ENCODE measurements around the gene ACP7.

ACP7 gene

GRCh38 chr19:39054091-39054470 is 30.1 kb upstream of the ACP7 start:
- H3K27ac ChIP-seq (ENCODE audit: low read depth, low read length): no peak overlapping the region
- H3K36me3 ChIP-seq (ENCODE audit: control insufficient read depth, insufficient read depth, low read length): no peaks in the 10 kb centered on the region
- H2BK120ac ChIP-seq (ENCODE audit: low read depth, low read length): no peak overlapping the region
- H3K79me1 ChIP-seq (ENCODE audit: low read length): no peaks in the 10 kb centered on the region
- no peak overlapping the region for H3K23ac ChIP-seq (ENCODE audit: low read length)
- H4K8ac ChIP-seq (ENCODE audit: low read depth, low read length): no peak overlapping the region
- H3K56ac ChIP-seq (ENCODE audit: low read length): no peak overlapping the region
- no peak overlapping the region for H3K9ac ChIP-seq (ENCODE audit: low read length)
- no peak overlapping the region for H2BK5ac ChIP-seq (ENCODE audit: low read length)
- H2AK5ac ChIP-seq (ENCODE audit: low read length): no peak overlapping the region
- H3K4me1 ChIP-seq (ENCODE audit: control insufficient read depth, low read depth, low read length): no peaks in the 10 kb centered on the region
- DNase-seq: no peak
- no peak overlapping the region for H3K4me2 ChIP-seq (ENCODE audit: low read length)
- no peak overlapping the region for H2BK15ac ChIP-seq (replicated peaks; ENCODE audit: low read depth)
- H3K27me3 ChIP-seq (ENCODE audit: insufficient read depth, low read length, poor library complexity): no peaks in the 10 kb centered on the region
- no peak overlapping the region for H3K4ac ChIP-seq (ENCODE audit: low read depth, low read length)
- no peak overlapping the region for H3K18ac ChIP-seq (ENCODE audit: low read length)
- WGBS (ENCODE audit: extremely low coverage, insufficient coverage, low lambda C conversion rate): no CpG with 5 or more reads among the region's 2 CpGs
- H4K5ac ChIP-seq (ENCODE audit: low read length): no peak overlapping the region
- no peaks in the 10 kb centered on the region for H3K79me2 ChIP-seq (ENCODE audit: control insufficient read depth, insufficient read depth, low read length)
- H3K4me3 ChIP-seq (ENCODE audit: low read length): no peak overlapping the region

GRCh38 chr19:39057615-39058014 is 26.6 kb upstream of the ACP7 start:
- no peak overlapping the region for H3K56ac ChIP-seq (ENCODE audit: low read length)
- no CpG with 5 or more reads among the region's 3 CpGs for WGBS (ENCODE audit: extremely low coverage, insufficient coverage, low lambda C conversion rate)
- H2AK5ac ChIP-seq (ENCODE audit: low read length): no peak overlapping the region
- no peak overlapping the region for H4K8ac ChIP-seq (ENCODE audit: low read depth, low read length)
- H2BK120ac ChIP-seq (ENCODE audit: low read depth, low read length): no peak overlapping the region
- H3K27ac ChIP-seq (ENCODE audit: low read depth, low read length): no peak overlapping the region
- no peak overlapping the region for H3K9ac ChIP-seq (ENCODE audit: low read length)
- no peaks in the 10 kb centered on the region for H3K36me3 ChIP-seq (ENCODE audit: control insufficient read depth, insufficient read depth, low read length)
- no peaks in the 10 kb centered on the region for H3K79me1 ChIP-seq (ENCODE audit: low read length)
- H3K4me2 ChIP-seq (ENCODE audit: low read length): no peak overlapping the region
- no peak for DNase-seq
- no peak overlapping the region for H3K23ac ChIP-seq (ENCODE audit: low read length)
- H3K79me2 ChIP-seq (ENCODE audit: control insufficient read depth, insufficient read depth, low read length): no peaks in the 10 kb centered on the region
- H3K4me3 ChIP-seq (ENCODE audit: low read length): no peak overlapping the region
- no peaks in the 10 kb centered on the region for H3K4me1 ChIP-seq (ENCODE audit: control insufficient read depth, low read depth, low read length)
- no peak overlapping the region for H4K5ac ChIP-seq (ENCODE audit: low read length)
- H3K18ac ChIP-seq (ENCODE audit: low read length): no peak overlapping the region
- H3K4ac ChIP-seq (ENCODE audit: low read depth, low read length): no peak overlapping the region
- H3K27me3 ChIP-seq (ENCODE audit: insufficient read depth, low read length, poor library complexity): no peaks in the 10 kb centered on the region
- no peak overlapping the region for H2BK5ac ChIP-seq (ENCODE audit: low read length)
- H2BK15ac ChIP-seq (replicated peaks; ENCODE audit: low read depth): no peak overlapping the region

GRCh38 chr19:39059302-39059701 is 24.9 kb upstream of the ACP7 start:
- Histone ChIP-seq H3K79me2 (ENCODE audit: control insufficient read depth, insufficient read depth, low read length) (no peaks in the 10 kb centered on the region), H3K4ac (ENCODE audit: low read depth, low read length) (no peak overlapping the region), H3K27me3 (ENCODE audit: insufficient read depth, low read length, poor library complexity) (no peaks in the 10 kb centered on the region), H3K4me1 (ENCODE audit: control insufficient read depth, low read depth, low read length) (no peaks in the 10 kb centered on the region), H3K4me2 (ENCODE audit: low read length) (no peak overlapping the region), H2BK5ac (ENCODE audit: low read length) (no peak overlapping the region), H3K79me1 (ENCODE audit: low read length) (no peaks in the 10 kb centered on the region), H4K8ac (ENCODE audit: low read depth, low read length) (no peak overlapping the region), H3K36me3 (ENCODE audit: control insufficient read depth, insufficient read depth, low read length) (no peaks in the 10 kb centered on the region), H3K18ac (ENCODE audit: low read length) (no peak overlapping the region), H3K4me3 (ENCODE audit: low read length) (no peak overlapping the region), H3K9ac (ENCODE audit: low read length) (no peak overlapping the region), H2BK120ac (ENCODE audit: low read depth, low read length) (no peak overlapping the region), H2BK15ac (replicated peaks; ENCODE audit: low read depth) (no peak overlapping the region), H3K23ac (ENCODE audit: low read length) (no peak overlapping the region), H3K27ac (ENCODE audit: low read depth, low read length) (no peak overlapping the region), H2AK5ac (ENCODE audit: low read length) (no peak overlapping the region), H3K56ac (ENCODE audit: low read length) (no peak overlapping the region), H4K5ac (ENCODE audit: low read length) (no peak overlapping the region)
- no peak for DNase-seq

- Histone ChIP-seq H3K18ac (ENCODE audit: low read length) (no peak overlapping the region), H2BK5ac (ENCODE audit: low read length) (no peak overlapping the region), H3K36me3 (ENCODE audit: control insufficient read depth, insufficient read depth, low read length) (no peaks in the 10 kb centered on the region), H3K27me3 (ENCODE audit: insufficient read depth, low read length, poor library complexity) (no peaks in the 10 kb centered on the region), H3K9ac (ENCODE audit: low read length) (no peak overlapping the region), H3K23ac (ENCODE audit: low read length) (no peak overlapping the region), H3K79me1 (ENCODE audit: low read length) (no peaks in the 10 kb centered on the region), H4K5ac (ENCODE audit: low read length) (no peak overlapping the region), H3K4me3 (ENCODE audit: low read length) (no peak overlapping the region), H2BK120ac (ENCODE audit: low read depth, low read length) (no peak overlapping the region), H3K4me2 (ENCODE audit: low read length) (no peak overlapping the region), H3K4me1 (ENCODE audit: control insufficient read depth, low read depth, low read length) (no peaks in the 10 kb centered on the region), H2AK5ac (ENCODE audit: low read length) (no peak overlapping the region), H3K4ac (ENCODE audit: low read depth, low read length) (no peak overlapping the region), H3K27ac (ENCODE audit: low read depth, low read length) (no peak overlapping the region), H3K79me2 (ENCODE audit: control insufficient read depth, insufficient read depth, low read length) (no peaks in the 10 kb centered on the region), H3K56ac (ENCODE audit: low read length) (no peak overlapping the region), H4K8ac (ENCODE audit: low read depth, low read length) (no peak overlapping the region), H2BK15ac (replicated peaks; ENCODE audit: low read depth) (no peak overlapping the region)
- WGBS (ENCODE audit: extremely low coverage, insufficient coverage, low lambda C conversion rate): no CpG with 5 or more reads among the region's 4 CpGs
- DNase-seq: no peak
These were observed 24.0 kb upstream of the ACP7 start for GRCh38 chr19:39060171-39060570.

- WGBS (ENCODE audit: extremely low coverage, insufficient coverage, low lambda C conversion rate): no CpG with 5 or more reads among the region's 6 CpGs
- H2BK15ac ChIP-seq (replicated peaks; ENCODE audit: low read depth): no peak overlapping the region
These were observed 19.8 kb upstream of the ACP7 start for GRCh38 chr19:39064405-39064804.

GRCh38 chr19:39065928-39066327 is 18.2 kb upstream of the ACP7 start:
- Histone ChIP-seq H3K9ac (ENCODE audit: low read length) (no peak overlapping the region), H2BK120ac (ENCODE audit: low read depth, low read length) (no peak overlapping the region), H3K36me3 (ENCODE audit: control insufficient read depth, insufficient read depth, low read length) (no peaks in the 10 kb centered on the region), H3K4me3 (ENCODE audit: low read length) (no peak overlapping the region), H3K56ac (ENCODE audit: low read length) (no peak overlapping the region), H3K27me3 (ENCODE audit: insufficient read depth, low read length, poor library complexity) (no peaks in the 10 kb centered on the region), H3K27ac (ENCODE audit: low read depth, low read length) (no peak overlapping the region), H3K79me2 (ENCODE audit: control insufficient read depth, insufficient read depth, low read length) (no peaks in the 10 kb centered on the region), H2AK5ac (ENCODE audit: low read length) (no peak overlapping the region), H3K79me1 (ENCODE audit: low read length) (no peaks in the 10 kb centered on the region), H3K4me1 (ENCODE audit: control insufficient read depth, low read depth, low read length) (no peaks in the 10 kb centered on the region), H3K4ac (ENCODE audit: low read depth, low read length) (no peak overlapping the region), H4K5ac (ENCODE audit: low read length) (no peak overlapping the region), H3K23ac (ENCODE audit: low read length) (no peak overlapping the region), H4K8ac (ENCODE audit: low read depth, low read length) (no peak overlapping the region), H2BK15ac (replicated peaks; ENCODE audit: low read depth) (no peak overlapping the region), H3K4me2 (ENCODE audit: low read length) (no peak overlapping the region), H3K18ac (ENCODE audit: low read length) (no peak overlapping the region), H2BK5ac (ENCODE audit: low read length) (no peak overlapping the region)
- DNase-seq: no peak
- WGBS (ENCODE audit: extremely low coverage, insufficient coverage, low lambda C conversion rate): no CpG with 5 or more reads among the region's 3 CpGs

More at GRCh38 chr19:39064405-39064804, 19.8 kb upstream of the ACP7 start:
- no peak overlapping the region for H3K4me3 ChIP-seq (ENCODE audit: low read length)
- DNase-seq: no peak
- no peak overlapping the region for H3K18ac ChIP-seq (ENCODE audit: low read length)
- no peak overlapping the region for H2BK120ac ChIP-seq (ENCODE audit: low read depth, low read length)
- H3K79me2 ChIP-seq (ENCODE audit: control insufficient read depth, insufficient read depth, low read length): no peaks in the 10 kb centered on the region
- no peaks in the 10 kb centered on the region for H3K4me1 ChIP-seq (ENCODE audit: control insufficient read depth, low read depth, low read length)
- no peak overlapping the region for H3K4me2 ChIP-seq (ENCODE audit: low read length)
- H3K27ac ChIP-seq (ENCODE audit: low read depth, low read length): no peak overlapping the region
- no peaks in the 10 kb centered on the region for H3K36me3 ChIP-seq (ENCODE audit: control insufficient read depth, insufficient read depth, low read length)
- H3K4ac ChIP-seq (ENCODE audit: low read depth, low read length): no peak overlapping the region
- no peak overlapping the region for H4K5ac ChIP-seq (ENCODE audit: low read length)
- no peak overlapping the region for H3K56ac ChIP-seq (ENCODE audit: low read length)
- H3K9ac ChIP-seq (ENCODE audit: low read length): no peak overlapping the region
- H4K8ac ChIP-seq (ENCODE audit: low read depth, low read length): no peak overlapping the region
- no peak overlapping the region for H3K23ac ChIP-seq (ENCODE audit: low read length)
- no peak overlapping the region for H2BK5ac ChIP-seq (ENCODE audit: low read length)
- H2AK5ac ChIP-seq (ENCODE audit: low read length): no peak overlapping the region
- no peaks in the 10 kb centered on the region for H3K27me3 ChIP-seq (ENCODE audit: insufficient read depth, low read length, poor library complexity)
- no peaks in the 10 kb centered on the region for H3K79me1 ChIP-seq (ENCODE audit: low read length)
